ENCODE results near the gene THAP6. TPM values are rescaled to one million over a fixed set of nuclear protein-coding genes. Genes with fewer than 3 reads are reported as not detected.
"Not testable (repeated sequence)": the region's sequence is repeated elsewhere in the genome, so short reads cannot be mapped to it uniquely, and the experiment has no call there.

The THAP6 gene
- total RNA-seq, 1 donor from 2014 or later, result 5.8 TPM

DNA sequence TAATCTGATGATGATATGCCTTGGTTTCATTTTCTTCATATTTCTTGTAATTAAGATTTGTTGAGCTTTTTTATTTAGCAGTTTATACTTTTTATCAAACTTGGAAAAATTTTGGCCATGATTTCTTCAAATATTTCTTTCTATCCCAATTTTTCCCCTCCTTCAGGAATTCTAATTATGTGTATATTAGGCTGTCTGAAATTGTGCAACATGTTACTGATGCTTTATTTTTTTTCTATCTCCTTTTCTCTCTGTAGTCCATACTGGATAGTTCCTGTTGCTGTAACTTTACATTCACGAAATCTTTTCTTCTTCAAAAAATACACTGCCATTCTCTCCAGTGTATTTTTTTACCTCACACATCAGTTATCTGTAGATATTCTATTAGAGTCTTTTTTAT is 10.8 kb downstream of the THAP6 start:
- no peak for DNase-seq (ENCODE audit: extremely low read depth, low read depth, low spot score)

DNA sequence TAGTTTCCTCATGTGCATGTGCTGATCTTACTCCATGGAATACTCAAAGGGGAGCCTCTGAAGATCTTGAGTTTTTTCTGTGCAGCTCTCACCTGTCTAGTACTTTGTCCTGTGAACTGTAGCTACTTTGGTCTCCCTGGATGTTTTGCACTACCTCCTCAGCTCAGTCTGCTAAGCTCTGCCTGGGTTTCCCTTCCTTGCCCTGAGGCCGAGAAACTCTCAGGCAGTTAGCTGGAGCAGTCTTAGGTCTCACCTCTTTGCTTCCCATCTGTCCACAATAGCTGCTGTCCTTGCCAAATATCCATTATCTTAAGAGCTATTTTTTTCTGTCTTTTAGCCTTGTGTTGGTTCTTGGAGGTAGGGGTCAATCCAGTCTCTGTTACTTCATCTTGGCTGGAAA is 11.6 kb downstream of the THAP6 start:
- DNase-seq (ENCODE audit: extremely low read depth, low read depth, low spot score), result no peak

GRCh38 chr4:75527482-75527881 is 13.2 kb downstream of the THAP6 start:
- no peak for DNase-seq (ENCODE audit: extremely low read depth, low read depth, low spot score)

DNA sequence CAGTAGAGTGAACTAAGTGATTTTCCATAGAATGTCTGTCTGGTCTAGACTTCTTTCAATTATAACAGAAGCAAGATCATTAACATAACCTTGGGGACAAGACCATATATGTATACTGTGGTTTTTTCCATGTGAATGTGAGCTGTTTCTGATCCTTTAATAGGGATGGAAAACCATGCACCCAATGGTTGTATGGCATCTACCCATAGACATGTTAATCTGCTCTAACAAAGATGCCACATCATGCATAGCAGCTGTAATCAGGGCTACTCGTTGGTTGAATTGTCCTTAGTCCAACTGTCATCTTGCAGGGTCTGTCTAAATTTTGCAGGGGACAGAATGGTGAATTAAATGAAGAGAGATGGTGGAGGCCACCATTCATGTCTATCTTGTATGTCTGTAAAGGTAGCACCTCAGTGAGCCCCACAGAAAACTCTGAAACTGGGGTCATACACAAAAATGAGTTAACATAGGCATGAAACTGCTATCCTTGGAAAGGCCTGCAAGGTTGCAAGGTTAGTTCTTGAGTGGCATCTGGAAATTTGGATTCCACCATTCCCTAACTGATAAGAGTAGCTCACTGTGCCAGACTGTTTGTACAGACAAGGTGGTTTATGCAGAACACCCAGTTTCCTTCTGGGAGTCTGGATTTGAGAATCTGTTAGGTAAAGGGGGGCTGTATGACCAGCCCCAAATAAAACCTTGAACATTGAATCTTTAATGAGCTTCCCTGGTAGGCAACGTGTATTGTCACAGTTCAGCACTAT is 16.5 kb downstream of the THAP6 start:
- DNase-seq (ENCODE audit: extremely low read depth, low read depth, low spot score), result no peak

GRCh38 chr4:75531536-75532143 is 17.4 kb downstream of the THAP6 start:
- DNase-seq (ENCODE audit: extremely low read depth, low read depth, low spot score), result not testable (repeated sequence)

DNA sequence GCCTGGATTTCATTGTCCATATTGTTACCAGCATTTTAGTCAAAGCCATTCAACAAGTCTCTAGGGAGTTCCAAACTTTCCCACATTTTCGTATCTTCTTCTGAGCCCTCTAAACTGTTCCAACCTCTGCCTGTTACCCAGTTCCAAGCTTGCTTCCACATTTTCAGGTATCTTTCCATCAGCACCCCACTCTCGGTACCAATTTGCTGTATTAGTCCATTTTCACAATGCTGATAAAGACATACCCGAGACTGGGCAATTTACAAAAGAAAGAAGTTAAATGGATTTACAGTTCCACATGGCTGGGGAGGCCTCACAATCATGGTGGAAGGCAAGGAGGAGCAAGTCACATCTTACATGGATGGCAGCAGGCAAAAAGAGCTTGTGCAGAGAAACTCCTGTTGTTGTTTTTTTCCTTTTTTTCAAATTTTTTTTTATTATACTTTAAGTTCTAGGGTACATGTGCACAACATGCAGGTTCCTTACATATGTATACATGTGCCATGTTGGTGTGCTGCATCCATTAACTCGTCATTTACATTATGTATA is 19.1 kb downstream of the THAP6 start:
- DNase-seq (ENCODE audit: extremely low read depth, low read depth, low spot score), result not testable (repeated sequence)

DNA sequence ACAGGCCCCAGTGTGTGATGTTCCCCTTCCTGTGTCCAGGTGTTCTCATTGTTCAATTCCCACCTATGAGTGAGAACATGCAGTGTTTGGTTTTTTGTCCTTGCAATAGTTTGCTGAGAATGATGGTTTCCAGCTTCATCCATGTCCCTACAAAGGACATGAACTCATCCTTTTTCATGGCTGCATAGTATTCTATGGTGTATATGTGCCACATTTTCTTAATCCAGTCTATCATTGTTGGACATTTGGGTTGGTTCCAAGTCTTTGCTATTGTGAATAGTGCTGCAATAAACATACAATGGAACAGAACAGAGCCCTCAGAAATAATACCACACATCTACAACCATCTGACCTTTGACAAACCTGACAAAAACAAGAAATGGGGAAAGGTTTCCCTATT is 19.7 kb downstream of the THAP6 start:
- DNase-seq (ENCODE audit: extremely low read depth, low read depth, low spot score), result not testable (repeated sequence)

DNA sequence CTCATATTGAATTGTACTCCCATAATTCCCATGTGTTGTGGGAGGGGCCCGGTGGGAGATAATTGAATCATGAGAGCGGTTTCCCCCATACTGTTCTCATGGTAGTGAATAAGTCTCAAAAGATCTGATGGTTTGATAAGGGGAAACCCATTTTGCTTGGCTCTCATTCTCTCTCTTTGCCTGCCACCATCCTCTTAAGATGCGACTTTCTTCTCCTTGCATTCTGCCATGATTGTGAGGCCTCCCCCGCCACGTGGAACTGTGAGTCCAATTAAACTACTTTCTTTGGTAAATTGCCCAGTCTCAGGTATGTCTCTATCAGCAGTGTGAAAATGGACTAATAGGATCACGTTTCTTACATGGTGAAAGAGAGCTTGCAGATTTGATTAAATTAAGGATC is 23.0 kb downstream of the THAP6 start:
- DNase-seq (ENCODE audit: extremely low read depth, low read depth, low spot score), result not testable (repeated sequence)

- DNase-seq (ENCODE audit: extremely low read depth, low read depth, low spot score), result no peak
Observed at GRCh38 chr4:75542824-75543223, 28.6 kb downstream of the THAP6 start.

DNA sequence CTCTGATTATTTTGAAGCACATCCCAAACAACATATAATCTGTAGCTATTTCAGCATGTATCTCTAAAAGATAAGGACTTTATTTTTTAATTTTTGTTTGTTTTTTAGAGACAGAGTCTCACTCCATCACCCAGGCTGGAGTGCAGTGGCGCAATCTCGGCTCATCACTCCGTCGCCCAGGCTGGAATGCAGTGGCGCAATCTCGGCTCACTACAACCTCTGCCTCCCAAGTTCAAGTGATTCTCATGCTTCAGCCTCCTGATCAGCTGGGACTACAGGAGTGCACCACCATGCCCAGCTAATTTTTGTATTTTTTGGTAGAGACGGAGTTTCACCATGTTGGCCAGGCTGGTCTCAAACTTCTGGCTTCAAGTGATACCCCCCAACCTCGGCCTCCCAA is 29.9 kb downstream of the THAP6 start:
- not testable (repeated sequence) for DNase-seq (ENCODE audit: extremely low read depth, low read depth, low spot score)

DNA sequence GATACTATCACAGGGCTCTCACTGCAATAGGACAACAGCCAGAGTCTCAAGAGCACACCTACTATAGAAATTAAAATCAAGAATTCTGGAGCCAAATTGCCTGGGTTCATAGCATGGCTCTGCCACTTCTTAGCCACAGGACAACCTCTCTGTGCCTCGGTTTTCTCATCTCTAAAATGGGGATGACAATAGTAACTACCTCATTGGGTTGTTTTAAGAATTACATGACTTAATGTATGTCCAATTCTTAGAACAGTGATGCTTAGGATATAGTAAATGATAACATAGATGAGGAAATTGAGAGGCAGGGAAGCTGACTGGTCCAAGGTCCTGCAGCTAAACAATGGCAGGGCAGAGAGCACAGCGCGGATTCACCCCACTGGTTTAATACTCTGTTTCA is 30.6 kb downstream of the THAP6 start:
- DNase-seq (ENCODE audit: extremely low read depth, low read depth, low spot score), result no peak

- DNase-seq (ENCODE audit: extremely low read depth, low read depth, low spot score), result no peak
Observed at GRCh38 chr4:75545526-75545925, 31.3 kb downstream of the THAP6 start.

DNA sequence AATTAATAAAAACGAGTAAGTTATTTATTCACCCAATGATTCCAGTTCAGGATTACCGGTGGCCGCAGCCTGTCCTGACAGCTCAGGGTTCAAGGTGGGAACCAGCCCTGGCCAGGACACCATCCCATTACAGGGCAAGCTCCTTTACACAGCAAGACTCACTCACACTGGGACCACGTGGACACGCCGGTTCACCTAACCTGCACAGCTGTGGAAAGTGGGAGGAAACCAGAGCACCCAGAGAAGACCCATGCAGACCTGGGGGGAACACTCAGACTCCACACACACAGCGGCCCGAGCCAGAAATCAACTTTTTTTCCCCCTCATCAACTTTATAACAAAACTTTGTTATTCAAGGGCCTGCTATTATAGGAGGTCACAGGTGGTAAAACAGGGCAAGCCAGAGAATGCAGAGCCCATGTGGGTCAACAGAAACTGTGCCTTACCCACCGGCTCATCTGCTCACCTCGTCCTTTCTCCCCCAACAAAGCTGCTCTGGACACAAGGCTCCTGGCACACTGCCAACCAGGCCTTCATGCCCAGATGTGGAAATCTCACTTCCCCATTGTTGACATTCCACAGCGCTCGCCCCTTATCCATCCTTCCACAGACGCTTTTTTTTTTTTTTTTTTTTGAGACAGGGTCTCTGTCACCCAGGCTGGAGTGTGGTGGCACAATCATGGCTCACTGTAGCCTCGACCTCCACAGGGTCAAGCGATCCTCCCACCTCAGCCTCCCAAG is 33.5 kb downstream of the THAP6 start:
- DNase-seq (ENCODE audit: extremely low read depth, low read depth, low spot score), result no peak

GRCh38 chr4:75549019-75549418 is 34.7 kb downstream of the THAP6 start:
- no peak for DNase-seq (ENCODE audit: extremely low read depth, low read depth, low spot score)

DNA sequence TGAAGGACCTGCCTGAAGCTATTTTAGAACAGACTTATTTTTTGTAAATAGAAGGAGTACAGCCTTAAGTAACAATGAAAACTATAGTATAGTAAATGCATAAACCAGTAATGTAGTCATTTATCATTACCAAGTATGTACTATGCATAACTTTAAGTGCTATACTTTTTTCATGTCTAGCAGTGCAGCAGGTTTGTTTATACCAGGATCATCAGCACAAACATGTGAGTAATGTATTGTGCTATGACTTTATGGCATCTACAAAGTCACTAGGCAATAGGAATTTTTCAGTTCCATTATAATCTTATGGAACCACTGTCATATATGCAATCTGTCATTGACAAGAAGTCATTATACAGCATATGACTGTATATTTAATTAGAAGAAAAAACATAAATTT is 38.2 kb downstream of the THAP6 start:
- no peak for DNase-seq (ENCODE audit: extremely low read depth, low read depth, low spot score)

DNA sequence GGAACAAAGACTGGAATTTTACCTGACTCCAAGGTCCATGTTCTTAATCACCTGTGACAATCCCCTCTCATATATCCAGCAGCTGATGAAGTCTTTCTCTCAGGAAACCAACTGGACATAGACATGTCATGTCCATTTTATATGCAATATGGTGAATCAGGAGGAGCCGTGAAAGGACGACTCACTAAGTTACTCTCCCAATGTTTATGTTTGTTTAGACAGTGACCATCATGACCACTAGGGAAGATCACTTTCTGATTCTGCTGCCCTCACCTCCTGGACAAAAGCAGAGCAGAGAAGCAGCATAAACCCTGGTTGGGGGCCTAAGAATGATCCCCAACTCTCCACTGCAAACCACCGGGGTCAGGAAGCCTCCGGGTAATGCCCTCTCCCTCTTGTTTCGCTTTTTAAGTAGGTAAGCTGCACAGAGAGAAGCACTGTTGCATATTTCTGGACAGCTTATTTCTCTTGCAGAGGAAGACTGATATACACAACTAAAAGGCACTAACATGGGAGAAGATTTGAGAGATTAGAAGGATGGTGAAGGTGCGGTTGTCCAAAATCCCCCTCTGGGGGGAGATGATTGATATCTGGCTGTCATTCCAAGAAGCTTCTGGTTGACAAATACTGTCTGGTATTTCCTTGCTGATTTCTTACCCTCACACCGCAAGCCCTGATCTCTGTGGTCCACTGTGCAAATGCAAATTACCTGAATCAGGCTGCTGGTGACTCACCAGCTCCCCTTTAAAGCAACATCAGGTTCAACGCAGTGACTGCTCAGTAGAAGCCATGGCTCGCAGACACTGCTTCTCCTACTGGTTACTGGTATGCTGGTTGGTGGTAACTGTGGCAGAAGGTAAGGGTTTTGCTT is 41.3 kb downstream of the THAP6 start, which contains the start of gene ODAPH:
ODAPH (plus strand) TSS at position 773 of the 871 bp plus-strand sequence; CDS start at position 790, 17 bp downstream.
- DNase-seq (ENCODE audit: extremely low read depth, low read depth, low spot score), result no peak

DNA sequence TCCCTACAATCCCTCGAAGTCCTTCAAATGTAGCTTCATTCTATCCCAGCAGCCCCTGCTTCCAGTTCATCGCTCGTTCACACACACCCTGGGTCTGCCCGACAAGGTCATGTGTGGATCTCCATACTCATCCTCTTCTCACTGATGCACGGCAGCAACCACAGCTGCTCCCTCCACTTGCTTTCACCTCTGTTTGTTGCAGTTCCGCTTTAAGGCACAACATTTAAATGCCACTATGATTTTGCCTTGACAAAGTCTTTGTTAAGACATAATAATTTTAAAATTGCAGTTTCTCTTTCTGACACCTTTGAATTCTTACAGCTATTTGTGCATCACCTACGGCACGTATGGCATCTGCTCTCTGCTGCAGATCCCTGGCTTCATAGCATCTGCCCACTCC is 43.4 kb downstream of the THAP6 start:
- no peak for DNase-seq (ENCODE audit: extremely low read depth, low read depth, low spot score)

- DNase-seq (ENCODE audit: extremely low read depth, low read depth, low spot score), result no peak
Observed at GRCh38 chr4:75561789-75562188, 47.5 kb downstream of the THAP6 start.

DNA sequence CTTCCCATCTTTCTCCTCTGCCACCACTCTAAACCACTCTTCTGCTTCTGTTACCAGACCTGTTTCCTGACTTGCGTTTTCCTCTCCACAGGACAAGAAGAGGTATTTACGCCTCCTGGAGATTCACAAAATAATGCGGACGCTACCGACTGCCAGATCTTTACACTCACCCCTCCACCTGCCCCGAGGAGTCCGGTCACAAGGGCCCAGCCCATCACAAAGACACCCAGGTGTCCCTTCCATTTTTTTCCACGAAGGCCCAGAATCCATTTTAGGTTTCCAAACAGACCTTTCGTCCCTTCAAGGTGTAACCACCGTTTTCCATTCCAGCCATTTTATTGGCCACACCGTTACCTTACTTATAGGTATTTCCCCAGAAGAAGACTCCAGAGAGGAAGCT is 49.8 kb downstream of the THAP6 start:
- DNase-seq (ENCODE audit: extremely low read depth, low read depth, low spot score), result no peak

- no peak for DNase-seq (ENCODE audit: extremely low read depth, low read depth, low spot score)
Observed at GRCh38 chr4:75565481-75565880, 51.2 kb downstream of the THAP6 start.
